ENCODE results near the gene MFSD2B. TPM values are rescaled to one million over a fixed set of nuclear protein-coding genes. Genes with fewer than 3 reads are reported as not detected.
"Not testable (repeated sequence)": the region's sequence is repeated elsewhere in the genome, so short reads cannot be mapped to it uniquely, and the experiment has no call there.

MFSD2B gene
- total RNA-seq, 1 donor = 1.5 TPM

GRCh38 chr2:24014902-24015301, 5.0 kb downstream of the MFSD2B start:
- Histone ChIP-seq H3K4me1 (ENCODE audit: insufficient read depth, low read length) (peaks cover 12% of the 10 kb centered on the region), H3K27me3 (ENCODE audit: insufficient read depth, low read length) (peaks cover 22% of the 10 kb centered on the region)
- not testable (repeated sequence) for H3K4me3 ChIP-seq (ENCODE audit: low read length); H3K9me3 ChIP-seq (ENCODE audit: low read depth, low read length)

DNA sequence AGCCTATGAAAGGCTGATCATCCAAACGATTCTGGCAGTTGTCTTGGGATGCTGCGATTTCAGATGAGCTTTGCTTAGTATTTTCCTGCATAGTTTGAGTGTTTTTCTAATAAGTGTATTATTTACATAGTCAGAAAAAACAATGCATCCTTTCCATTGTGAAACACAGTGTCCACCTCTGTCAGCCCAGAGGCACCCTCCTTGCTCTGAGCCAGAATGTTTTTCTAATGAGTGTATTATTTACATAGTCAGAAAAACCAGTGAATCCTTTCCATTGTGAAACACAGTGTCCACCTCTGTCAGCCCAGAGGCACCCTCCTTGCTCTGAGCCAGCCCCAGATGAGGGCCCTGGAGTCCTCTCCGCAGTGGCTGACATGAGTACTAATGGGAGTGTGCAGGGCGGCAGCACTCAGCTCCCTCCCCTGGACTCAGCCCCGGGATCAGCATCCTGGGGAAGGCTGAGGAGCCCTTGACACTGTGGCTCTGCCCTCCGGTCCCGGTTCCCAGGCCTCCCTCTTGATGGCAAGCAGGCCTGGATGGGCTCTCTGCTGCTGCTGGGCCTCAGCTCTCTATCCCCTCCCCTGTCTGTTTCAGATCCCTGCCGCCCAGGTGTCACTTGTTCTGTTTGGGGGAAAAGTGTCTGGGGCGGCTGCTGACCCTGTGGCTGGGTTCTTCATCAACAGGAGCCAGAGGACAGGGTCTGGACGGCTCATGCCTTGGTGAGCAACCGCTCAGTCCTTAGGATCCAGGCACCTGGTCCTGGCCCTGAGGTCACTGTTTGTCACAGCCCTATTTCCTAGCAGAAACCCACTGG, 5.9 kb downstream of the MFSD2B start:
- H3K27me3 ChIP-seq (ENCODE audit: insufficient read depth, low read length) = peaks cover 13% of the 10 kb centered on the region
- H3K9me3 ChIP-seq (ENCODE audit: low read depth, low read length) = no peaks in the 10 kb centered on the region
- H3K4me1 ChIP-seq (ENCODE audit: insufficient read depth, low read length) = peaks cover 4% of the 10 kb centered on the region
- H3K4me3 ChIP-seq (ENCODE audit: low read length) = no peak overlapping the region

GRCh38 chr2:24016376-24016761, 6.5 kb downstream of the MFSD2B start:
- H3K4me1 ChIP-seq (ENCODE audit: insufficient read depth, low read length) = no peaks in the 10 kb centered on the region
- H3K9me3 ChIP-seq (ENCODE audit: low read depth, low read length) = no peaks in the 10 kb centered on the region
- H3K27me3 ChIP-seq (ENCODE audit: insufficient read depth, low read length) = peaks cover 7% of the 10 kb centered on the region
- no peak overlapping the region for H3K4me3 ChIP-seq (ENCODE audit: low read length)

DNA sequence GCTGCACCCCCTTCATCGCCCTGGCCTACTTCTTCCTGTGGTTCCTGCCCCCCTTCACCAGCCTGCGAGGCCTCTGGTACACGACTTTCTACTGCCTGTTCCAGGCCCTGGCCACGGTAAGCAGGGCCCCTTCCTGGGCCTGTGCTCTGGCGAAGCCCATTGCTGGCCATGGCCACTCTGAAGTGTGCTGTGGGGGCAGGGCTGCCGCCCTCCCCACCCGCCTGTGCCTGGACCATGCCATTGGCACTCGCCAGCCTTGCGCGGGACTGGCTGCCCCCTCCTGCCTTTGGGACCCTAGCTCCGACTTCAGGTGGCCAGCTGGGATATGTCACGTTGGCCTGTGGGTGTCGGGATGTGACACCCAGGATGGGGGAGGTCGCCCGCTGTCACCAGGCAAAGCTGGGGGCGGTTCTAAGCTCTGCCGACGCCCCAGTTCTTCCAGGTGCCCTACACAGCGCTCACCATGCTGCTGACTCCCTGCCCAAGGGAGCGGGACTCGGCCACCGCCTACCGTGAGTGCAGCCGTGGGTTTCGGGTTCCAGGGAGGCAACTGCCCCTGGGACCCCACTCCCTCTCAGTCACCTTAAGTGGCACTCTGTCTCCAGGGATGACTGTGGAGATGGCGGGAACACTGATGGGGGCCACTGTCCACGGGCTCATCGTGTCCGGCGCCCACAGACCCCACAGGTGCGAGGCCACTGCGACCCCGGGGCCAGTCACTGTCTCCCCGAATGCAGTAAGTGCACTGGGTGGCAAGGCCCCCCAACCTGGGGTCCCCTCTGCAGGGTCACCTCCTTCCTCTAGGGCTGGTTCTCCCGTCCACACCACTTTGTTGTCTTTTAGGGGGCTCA, 7.2 kb downstream of the MFSD2B start:
- Histone ChIP-seq H3K4me3 (ENCODE audit: low read length) (no peak overlapping the region), H3K27me3 (ENCODE audit: insufficient read depth, low read length) (peaks cover 2% of the 10 kb centered on the region), H3K4me1 (ENCODE audit: insufficient read depth, low read length) (no peaks in the 10 kb centered on the region), H3K9me3 (ENCODE audit: low read depth, low read length) (no peaks in the 10 kb centered on the region)

DNA sequence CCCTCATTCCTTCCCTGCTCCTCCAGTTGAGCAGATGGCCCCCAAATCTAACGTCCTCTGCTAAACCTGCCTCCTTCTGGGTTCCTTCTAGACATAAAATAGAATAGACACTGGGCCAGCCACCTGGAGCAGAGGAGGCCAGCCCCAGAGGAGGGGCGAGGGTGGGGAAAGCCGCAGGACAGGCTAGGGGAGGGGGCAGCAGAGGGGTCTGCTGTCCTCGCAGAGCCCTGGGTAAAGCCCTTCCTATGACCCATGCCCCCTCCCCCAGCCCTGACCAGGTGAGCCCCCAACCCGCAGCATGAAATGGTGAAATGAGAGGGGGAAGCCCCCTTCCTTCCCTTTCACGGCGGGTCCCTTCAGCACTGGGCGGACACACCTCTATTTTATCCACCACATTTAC, 7.8 kb downstream of the MFSD2B start:
- H3K4me1 ChIP-seq (ENCODE audit: insufficient read depth, low read length) = no peaks in the 10 kb centered on the region
- H3K27me3 ChIP-seq (ENCODE audit: insufficient read depth, low read length) = no peaks in the 10 kb centered on the region
- H3K9me3 ChIP-seq (ENCODE audit: low read depth, low read length) = no peaks in the 10 kb centered on the region
- no peak overlapping the region for H3K4me3 ChIP-seq (ENCODE audit: low read length)

- no peaks in the 10 kb centered on the region for H3K4me1 ChIP-seq (ENCODE audit: insufficient read depth, low read length)
- no peaks in the 10 kb centered on the region for H3K27me3 ChIP-seq (ENCODE audit: insufficient read depth, low read length)
- no peak overlapping the region for H3K4me3 ChIP-seq (ENCODE audit: low read length)
- no peaks in the 10 kb centered on the region for H3K9me3 ChIP-seq (ENCODE audit: low read depth, low read length)
Observed at GRCh38 chr2:24018241-24018640, 8.4 kb downstream of the MFSD2B start.

DNA sequence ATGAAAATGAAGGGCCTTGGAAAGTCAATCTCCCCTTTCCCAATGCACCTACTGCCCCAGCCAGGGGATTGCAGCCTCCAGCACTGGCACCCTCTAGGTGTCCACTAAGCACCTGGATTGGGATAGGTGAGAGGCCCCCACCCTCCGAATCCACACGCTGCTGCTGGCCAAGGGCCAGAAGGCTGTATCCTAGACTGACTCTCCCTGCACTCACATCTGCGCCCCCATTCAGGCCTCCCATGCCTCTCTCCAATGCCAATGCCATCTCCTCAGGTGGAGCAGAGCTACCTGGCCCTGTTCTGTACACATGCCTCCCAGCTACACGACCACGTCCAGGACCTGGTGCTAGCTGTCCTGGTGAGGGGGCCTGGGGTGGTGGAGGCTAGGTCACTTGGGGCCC, 9.8 kb downstream of the MFSD2B start:
- Histone ChIP-seq H3K27me3 (ENCODE audit: insufficient read depth, low read length) (no peaks in the 10 kb centered on the region), H3K9me3 (ENCODE audit: low read depth, low read length) (no peaks in the 10 kb centered on the region), H3K4me3 (ENCODE audit: low read length) (no peak overlapping the region), H3K4me1 (ENCODE audit: insufficient read depth, low read length) (no peaks in the 10 kb centered on the region)

DNA sequence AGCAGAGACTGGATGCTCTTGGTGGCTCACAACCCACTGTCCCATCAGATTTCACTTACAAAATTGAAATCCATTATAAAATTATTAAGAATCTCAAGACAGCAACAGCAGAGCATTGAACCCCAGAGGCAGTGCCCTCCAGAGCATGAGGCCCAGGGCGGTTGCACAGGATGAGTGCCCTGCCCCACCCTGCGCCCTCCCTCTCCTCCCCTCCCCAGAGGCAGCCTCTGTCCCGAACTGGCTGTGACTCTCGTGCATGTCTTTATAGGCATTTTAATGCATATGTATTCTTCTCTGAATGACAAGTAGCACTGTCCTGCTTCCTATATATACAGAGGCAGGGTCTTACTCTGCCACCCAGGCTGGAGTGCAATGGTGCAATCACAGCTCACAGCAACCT, 10.4 kb downstream of the MFSD2B start:
- no peaks in the 10 kb centered on the region for H3K9me3 ChIP-seq (ENCODE audit: low read depth, low read length)
- no peaks in the 10 kb centered on the region for H3K4me1 ChIP-seq (ENCODE audit: insufficient read depth, low read length)
- H3K27me3 ChIP-seq (ENCODE audit: insufficient read depth, low read length) = no peaks in the 10 kb centered on the region

GRCh38 chr2:24021122-24021998, 11.5 kb downstream of the MFSD2B start:
- Histone ChIP-seq H3K27me3 (ENCODE audit: insufficient read depth, low read length) (no peaks in the 10 kb centered on the region), H3K4me1 (ENCODE audit: insufficient read depth, low read length) (no peaks in the 10 kb centered on the region), H3K4me3 (ENCODE audit: low read length) (no peak overlapping the region), H3K9me3 (ENCODE audit: low read depth, low read length) (no peaks in the 10 kb centered on the region)

More for the DNA sequence above, 10.4 kb downstream of the MFSD2B start:
- no peak overlapping the region for H3K4me3 ChIP-seq (ENCODE audit: low read length)

DNA sequence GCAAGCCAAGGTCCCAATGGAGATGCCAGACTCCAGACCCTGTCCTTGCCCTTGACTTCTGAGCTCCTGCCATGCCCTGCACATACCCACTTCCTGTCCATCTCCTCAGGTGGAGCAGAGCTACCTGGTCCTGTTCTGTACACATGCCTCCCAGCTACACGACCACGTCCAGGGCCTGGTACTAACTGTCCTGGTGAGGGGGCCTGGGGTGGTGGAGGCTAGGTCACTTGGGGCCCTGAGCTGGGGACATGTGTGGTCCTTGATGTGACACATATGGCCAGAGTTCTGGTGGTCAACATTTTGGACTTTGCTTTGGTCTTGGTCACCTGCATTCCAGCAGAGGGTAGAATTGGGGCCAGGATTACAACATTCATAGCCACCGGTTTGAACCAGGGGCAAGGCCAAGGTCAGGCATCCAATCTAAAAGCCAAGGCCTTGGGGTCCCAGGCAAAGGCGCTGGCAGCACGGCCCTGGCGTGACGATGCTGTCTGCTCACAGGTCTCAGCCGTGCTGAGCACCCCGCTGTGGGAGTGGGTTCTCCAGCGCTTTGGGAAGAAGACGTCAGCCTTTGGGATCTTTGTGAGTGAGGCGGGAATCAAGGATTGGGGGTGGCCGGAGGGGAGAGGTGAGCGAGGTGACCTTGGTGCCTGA, 12.6 kb downstream of the MFSD2B start:
- H3K4me1 ChIP-seq (ENCODE audit: insufficient read depth, low read length) = no peaks in the 10 kb centered on the region
- no peak overlapping the region for H3K4me3 ChIP-seq (ENCODE audit: low read length)
- H3K27me3 ChIP-seq (ENCODE audit: insufficient read depth, low read length) = no peaks in the 10 kb centered on the region
- no peaks in the 10 kb centered on the region for H3K9me3 ChIP-seq (ENCODE audit: low read depth, low read length)

DNA sequence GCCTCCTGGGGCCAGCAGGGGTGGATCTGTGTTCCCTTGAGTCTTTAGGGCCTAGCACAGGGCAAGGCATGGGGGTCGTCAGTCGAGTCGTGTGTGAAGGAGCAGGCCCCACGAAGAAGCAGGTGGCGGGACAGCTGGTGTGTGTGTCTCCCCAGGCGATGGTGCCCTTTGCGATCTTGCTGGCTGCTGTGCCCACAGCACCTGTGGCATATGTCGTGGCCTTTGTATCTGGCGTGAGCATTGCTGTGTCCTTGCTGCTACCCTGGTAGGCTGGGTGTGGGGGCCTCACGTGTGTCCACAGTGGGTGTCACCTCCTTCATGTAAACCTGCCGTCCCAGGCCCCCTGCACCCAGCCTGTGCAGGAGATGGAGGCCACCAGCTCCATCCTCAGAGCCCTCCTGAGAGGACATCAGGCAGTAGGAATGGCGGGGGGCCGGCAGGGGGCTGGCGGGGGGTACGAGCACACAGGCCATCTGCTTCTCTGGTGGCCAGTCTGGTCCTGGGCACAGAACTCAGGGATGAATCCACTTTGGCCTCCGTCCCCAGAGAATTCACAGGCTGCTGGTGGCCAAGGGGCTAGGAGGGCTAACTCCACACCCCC, 13.2 kb downstream of the MFSD2B start:
- Histone ChIP-seq H3K4me1 (ENCODE audit: insufficient read depth, low read length) (no peaks in the 10 kb centered on the region), H3K4me3 (ENCODE audit: low read length) (no peak overlapping the region), H3K27me3 (ENCODE audit: insufficient read depth, low read length) (no peaks in the 10 kb centered on the region), H3K9me3 (ENCODE audit: low read depth, low read length) (no peaks in the 10 kb centered on the region)

DNA sequence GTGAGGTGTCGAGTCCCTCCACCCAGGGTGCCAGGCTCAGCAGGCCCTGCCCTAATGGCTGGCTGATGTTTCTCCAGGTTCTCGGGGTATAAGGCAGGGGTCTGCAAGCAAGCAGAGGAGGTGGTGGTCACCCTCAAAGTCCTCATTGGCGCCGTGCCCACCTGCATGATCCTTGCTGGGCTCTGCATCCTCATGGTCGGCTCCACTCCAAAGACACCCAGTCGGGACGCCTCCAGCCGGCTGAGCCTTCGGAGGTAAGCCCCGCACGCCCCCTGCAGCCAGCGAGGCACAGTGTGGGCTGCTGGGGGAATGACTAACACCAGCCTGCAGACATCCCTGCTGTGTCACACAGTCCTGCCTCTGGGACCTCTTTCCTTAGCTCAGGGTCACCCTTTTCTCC, 14.1 kb downstream of the MFSD2B start:
- Histone ChIP-seq H3K9me3 (ENCODE audit: low read depth, low read length) (no peaks in the 10 kb centered on the region), H3K4me1 (ENCODE audit: insufficient read depth, low read length) (no peaks in the 10 kb centered on the region), H3K27me3 (ENCODE audit: insufficient read depth, low read length) (no peaks in the 10 kb centered on the region), H3K4me3 (ENCODE audit: low read length) (no peak overlapping the region)

GRCh38 chr2:24024996-24025663, 15.2 kb downstream of the MFSD2B start:
- Histone ChIP-seq H3K27me3 (ENCODE audit: insufficient read depth, low read length) (no peaks in the 10 kb centered on the region), H3K4me3 (ENCODE audit: low read length) (no peak overlapping the region), H3K4me1 (ENCODE audit: insufficient read depth, low read length) (no peaks in the 10 kb centered on the region), H3K9me3 (ENCODE audit: low read depth, low read length) (no peaks in the 10 kb centered on the region)

GRCh38 chr2:24026233-24026632, 16.3 kb downstream of the MFSD2B start:
- Histone ChIP-seq H3K9me3 (ENCODE audit: low read depth, low read length) (no peaks in the 10 kb centered on the region), H3K27me3 (ENCODE audit: insufficient read depth, low read length) (no peaks in the 10 kb centered on the region), H3K4me3 (ENCODE audit: low read length) (no peak overlapping the region), H3K4me1 (ENCODE audit: insufficient read depth, low read length) (no peaks in the 10 kb centered on the region)
